ENCODE results near the gene C1RL.

- TF ChIP-seq CTCF (conservative IDR thresholded peaks at IDR 0.05; ENCODE audit: low read length) (no peak), EZH2phosphoT487 (IDR thresholded peaks at IDR 0.05; ENCODE audit: borderline replicate concordance, low read depth, low read length) (no peak)
Measured at GRCh38 chr12:7157391-7157790, 48.4 kb upstream of the C1RL start.
